ENCODE measurements around the gene TRIM7. TPM values are rescaled to one million over a fixed set of nuclear protein-coding genes. Genes with fewer than 3 reads are reported as not detected.
A peak's percentile ranks its signal among the peaks of the same experiment; 100 is the strongest.

Gene TRIM7
- total and polyA plus RNA-seq, 12 donors: 0.55 to 6.3 (median 3.8) TPM

DNA sequence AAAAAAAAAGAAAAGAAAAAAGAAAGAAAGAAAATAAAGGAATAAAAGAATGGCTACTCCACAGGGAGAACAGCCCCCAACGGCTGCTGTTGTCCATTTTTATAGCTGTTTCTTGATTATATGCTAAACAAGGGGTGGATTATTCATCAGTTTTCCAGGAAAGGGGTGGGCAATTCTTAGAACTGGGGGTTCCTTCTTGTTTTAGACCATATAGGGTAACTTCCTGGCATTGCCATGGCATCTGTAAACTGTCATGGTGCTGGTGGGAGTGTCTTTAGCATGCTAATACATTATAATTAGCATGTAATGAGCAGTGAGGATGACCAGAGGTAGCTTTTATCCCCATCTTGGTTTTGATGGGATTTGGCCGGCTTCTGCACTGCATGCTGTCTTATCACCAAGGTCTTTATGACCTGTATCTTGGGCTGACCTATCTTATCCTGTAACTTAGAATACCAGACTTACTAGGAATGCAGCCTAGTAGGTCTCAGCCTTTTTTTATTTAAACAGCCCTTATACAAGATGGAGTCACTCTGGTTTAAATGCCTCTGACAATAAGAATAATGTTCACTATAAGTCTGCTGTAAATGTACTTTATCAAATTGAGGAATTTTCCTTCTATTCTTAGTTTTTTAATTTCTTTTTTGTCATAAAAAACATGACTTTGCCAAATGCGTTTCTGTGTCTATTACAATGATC is 28.6 kb downstream of the TRIM7 start:
- no peaks in the 10 kb centered on the region for H3K4me1 ChIP-seq (replicated peaks in 1 of 2)
- TF ChIP-seq CTCF (IDR thresholded peaks at IDR 0.05) (no peak), POLR2A (IDR thresholded peaks at IDR 0.05) (no peak)
- no peaks in the 10 kb centered on the region for H3K36me3 ChIP-seq (replicated peaks in 1 of 2)
- intact Hi-C loops (cut with DNase I): no loop called here
- 53 to 65% (median 53%) methylated on average over 3 of the region's 3 CpGs for WGBS, 4 donors
- DNase-seq: no peak
- H3K27me3 ChIP-seq: peaks cover 44% of the 10 kb centered on the region
- H3K9me3 ChIP-seq (replicated peaks in 1 of 3): no peaks in the 10 kb centered on the region
- H3K27ac ChIP-seq: no peak overlapping the region
- H3K4me3 ChIP-seq: no peak overlapping the region

DNA sequence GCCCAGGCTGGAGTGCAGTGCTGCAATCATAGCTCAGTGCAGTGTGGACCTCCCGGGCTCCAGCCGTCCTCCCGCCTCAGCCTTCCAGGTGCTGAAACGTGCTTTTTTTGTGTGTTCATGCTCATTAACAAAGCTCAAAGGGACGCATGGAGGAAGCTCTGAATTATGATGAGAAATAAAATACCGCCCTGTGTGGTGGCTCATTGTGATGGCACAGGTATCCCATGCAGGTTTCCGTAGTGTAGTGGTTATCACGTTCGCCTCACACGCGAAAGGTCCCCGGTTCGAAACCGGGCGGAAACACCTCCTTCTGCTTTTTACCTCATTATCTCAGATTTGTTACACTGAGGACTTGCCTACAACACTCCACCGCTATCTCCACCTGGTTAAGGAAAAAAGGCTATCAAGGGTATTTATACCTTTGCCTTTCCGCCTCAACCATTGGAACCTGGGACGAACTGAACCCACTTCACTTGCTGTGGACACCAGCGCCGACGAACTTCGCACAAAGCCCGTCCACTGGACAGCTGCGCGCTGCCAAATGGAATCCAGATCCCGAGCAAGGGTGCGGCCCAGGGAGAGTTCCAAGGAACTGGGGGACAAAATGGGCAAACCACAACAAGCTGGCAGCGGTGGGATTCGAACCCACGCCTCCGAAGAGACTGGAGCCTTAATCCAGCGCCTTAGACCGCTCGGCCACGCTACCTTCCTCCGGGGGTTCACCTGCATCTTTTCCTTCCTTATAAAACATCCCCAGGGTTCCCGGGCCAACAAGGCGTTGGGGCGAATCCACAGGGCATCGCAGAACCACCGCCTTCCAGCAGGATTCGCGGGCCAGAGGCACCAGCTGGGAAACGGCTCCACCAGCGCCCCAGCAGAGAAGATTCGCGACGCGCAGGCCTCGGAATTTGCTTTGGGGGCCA is 31.3 kb downstream of the TRIM7 start:
- Histone ChIP-seq H3K36me3 (replicated peaks in 1 of 2) (no peaks in the 10 kb centered on the region), H3K4me1 (replicated peaks in 1 of 2) (no peaks in the 10 kb centered on the region), H3K27me3 (peaks cover 69% of the 10 kb centered on the region), H3K27ac (no peak overlapping the region), H3K9me3 (replicated peaks in 1 of 3) (no peaks in the 10 kb centered on the region), H3K4me3 (no peak overlapping the region)
- intact Hi-C loops (cut with DNase I): loop anchor here in 1 of 2 donors (5.0 kb wide), 1 partner anchor 391 kb away; no protein-coding TSS in a partner anchor
- no peak for TF ChIP-seq POLR2A (IDR thresholded peaks at IDR 0.05)
- no peak for TF ChIP-seq CTCF (IDR thresholded peaks at IDR 0.05)
- no peak for DNase-seq
- 3 to 5% (median 4%) methylated on average over 32 to 50 of the region's 50 CpGs for WGBS, 4 donors

GRCh38 chr5:181173027-181173419 is 32.0 kb downstream of the TRIM7 start:
- no peaks in the 10 kb centered on the region for H3K36me3 ChIP-seq (replicated peaks in 1 of 2)
- no peak overlapping the region for H3K4me3 ChIP-seq
- no peak overlapping the region for H3K27ac ChIP-seq
- intact Hi-C loops (cut with DNase I): loop anchor here in 1 of 2 donors (5.0 kb wide), 1 partner anchor 391 kb away; no protein-coding TSS in a partner anchor
- TF ChIP-seq POLR2A (IDR thresholded peaks at IDR 0.05): no peak
- TF ChIP-seq CTCF (IDR thresholded peaks at IDR 0.05): no peak
- peak in 1 of 7 donors; percentile 38 for DNase-seq
- H3K4me1 ChIP-seq (replicated peaks in 1 of 2): no peaks in the 10 kb centered on the region
- 12 to 28% (median 16%) methylated on average over 11 of the region's 11 CpGs for WGBS, 4 donors
- H3K27me3 ChIP-seq: peaks cover 76% of the 10 kb centered on the region
- H3K9me3 ChIP-seq (replicated peaks in 1 of 3): no peaks in the 10 kb centered on the region

DNA sequence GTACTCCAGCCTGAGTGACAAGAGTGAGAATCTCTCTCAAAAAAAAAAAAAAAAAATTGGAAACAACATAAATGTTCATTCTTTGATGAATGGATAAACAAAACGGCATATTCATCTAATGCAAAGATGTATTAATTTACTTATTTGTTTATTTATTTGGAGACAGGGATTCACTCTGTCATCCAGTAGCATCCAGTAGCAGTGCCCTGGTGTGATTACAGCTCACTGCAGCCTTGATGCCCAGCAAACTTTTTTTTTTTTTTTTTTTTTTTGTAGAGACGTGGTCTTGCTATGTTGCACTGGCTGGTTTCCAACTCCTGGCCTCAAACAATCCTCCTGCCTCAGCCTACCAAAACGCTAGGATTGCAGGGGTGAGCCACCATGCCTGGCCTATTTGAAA is 33.2 kb downstream of the TRIM7 start:
- no peak for DNase-seq
- no peak overlapping the region for H3K27ac ChIP-seq
- H3K4me3 ChIP-seq: no peak overlapping the region
- intact Hi-C loops (cut with DNase I): loop anchor here in 1 of 2 donors (5.0 kb wide), 1 partner anchor 389 kb away; no protein-coding TSS in a partner anchor
- no peaks in the 10 kb centered on the region for H3K4me1 ChIP-seq (replicated peaks in 1 of 2)
- TF ChIP-seq CTCF (IDR thresholded peaks at IDR 0.05) (no peak), POLR2A (IDR thresholded peaks at IDR 0.05) (no peak)
- H3K36me3 ChIP-seq (replicated peaks in 1 of 2): no peaks in the 10 kb centered on the region
- 29 to 47% (median 43%) methylated on average over 3 of the region's 3 CpGs for WGBS, 4 donors
- H3K27me3 ChIP-seq: peaks cover 86% of the 10 kb centered on the region
- no peaks in the 10 kb centered on the region for H3K9me3 ChIP-seq (replicated peaks in 1 of 3)

Measured in adrenal gland (tissue), 12 donors.